H1 (cell line): ENCODE measurements around the gene CLCA1. TPM values are rescaled to one million over a fixed set of nuclear protein-coding genes. Genes with fewer than 3 reads are reported as not detected.

Experiments used
- CTCF ChIA-PET: fragments of 300-600 bp; sonication (Branson Sonifier 250); formaldehyde crosslinking; loops from one replicate; lab custom pipeline; 2021; ENCODE audit not compliant: partially characterized antibody; lab: Charles Lee
- POLR2A ChIA-PET: fragments of 300-600 bp; sonication (Branson Sonifier 250); formaldehyde crosslinking; loops from one replicate; lab custom pipeline; 2021; ENCODE audit warnings: inconsistent platforms; ENCODE audit not compliant: partially characterized antibody; lab: Charles Lee
- DNase-seq, 2 experiments: peaks; one replicate each; pipeline versions ENCODE4 v3.0.0 to v3.0.0-alpha.2; 2010 to 2022; ENCODE audit warnings: low spot score in 2 of 2, low read depth in 1 of 2, mixed read lengths in 1 of 2
- FAIRE-seq: peaks from 2 replicates; lab custom pipeline; 2011; peaks lifted over from hg19 to GRCh38; lab: Jason Lieb, UNC
- H2AFZ ChIP-seq: 2 replicates; pipeline ENCODE4 v1.8.1; 2012; ENCODE audit warnings: low read length, inconsistent platforms
- H2AK5ac ChIP-seq: 2 replicates; pipeline ENCODE4 v1.6.1; 2013; ENCODE audit warnings: low read depth, low read length
- H2BK120ac ChIP-seq: replicated peaks from 2 replicates; pipeline ENCODE3; 2013; ENCODE audit warnings: low read depth, low read length, inconsistent platforms
- H2BK12ac ChIP-seq: 2 replicates; pipeline ENCODE4 v1.6.1; 2013; ENCODE audit warnings: low read depth, low read length
- H2BK15ac ChIP-seq: 2 replicates; pipeline ENCODE4 v1.6.1; 2013; ENCODE audit warnings: low read length
- H2BK20ac ChIP-seq: 2 replicates; pipeline ENCODE4 v1.6.1; 2013; ENCODE audit warnings: low read length
- H2BK5ac ChIP-seq: 2 replicates; pipeline ENCODE4 v1.6.1; 2013; ENCODE audit warnings: low read depth, low read length
- H3K14ac ChIP-seq: 2 replicates; pipeline ENCODE4 v1.6.1; 2013; ENCODE audit warnings: inconsistent platforms; ENCODE audit not compliant: insufficient read length
- H3K18ac ChIP-seq: 2 replicates; pipeline ENCODE4 v1.6.1; 2013; ENCODE audit warnings: low read length; ENCODE audit errors: extremely low read depth
- H3K23ac ChIP-seq: 2 replicates; pipeline ENCODE4 v1.6.1; 2013; ENCODE audit warnings: inconsistent platforms; ENCODE audit not compliant: insufficient read length
- H3K23me2 ChIP-seq: 2 replicates; pipeline ENCODE4 v1.6.1; 2013; ENCODE audit warnings: low read depth, low read length
- H3K27ac ChIP-seq: 2 replicates; pipeline ENCODE4 v1.6.1; 2011; ENCODE audit warnings: low read depth, low read length, inconsistent platforms
- H3K27me3 ChIP-seq, 4 experiments: replicated peaks in 1 of 4; 1 replicate in 1 of 4; 2 replicates in 3 of 4; pipeline versions ENCODE4 v1.6.1 to v1.8.1; 2011 to 2013; ENCODE audit warnings: low read length in 3 of 4, mild to moderate bottlenecking in 3 of 4, inconsistent platforms in 2 of 4, mixed read lengths in 2 of 4, moderate library complexity in 1 of 4; ENCODE audit not compliant: control insufficient read depth in 3 of 4, insufficient read depth in 3 of 4; ENCODE audit errors: extremely low read depth in 1 of 4
- H3K36me3 ChIP-seq, 4 experiments: 2 replicates each; pipeline versions ENCODE4 v1.6.1 to v1.8.1; 2011 to 2013; ENCODE audit warnings: mild to moderate bottlenecking in 4 of 4, low read length in 3 of 4, moderate library complexity in 2 of 4, control low read depth in 1 of 4, inconsistent platforms in 1 of 4; ENCODE audit not compliant: insufficient read depth in 4 of 4, control insufficient read depth in 2 of 4
- H3K4ac ChIP-seq: replicated peaks from 2 replicates; pipeline ENCODE3; 2013; ENCODE audit warnings: low read length, low read depth, mixed read lengths, inconsistent platforms; ENCODE audit not compliant: insufficient read length
- H3K4me1 ChIP-seq, 4 experiments: replicated peaks in 1 of 4; 1 replicate in 1 of 4; 2 replicates in 3 of 4; pipeline versions ENCODE4 v1.6.1 to v1.8.1; 2011 to 2013; ENCODE audit warnings: low read length in 3 of 4, inconsistent platforms in 2 of 4, mixed read lengths in 1 of 4; ENCODE audit not compliant: insufficient read depth in 4 of 4, control insufficient read depth in 3 of 4
- H3K4me2 ChIP-seq, 2 experiments: 2 replicates each; pipeline versions ENCODE4 v1.6.1 to v1.8.1; 2011 to 2013; ENCODE audit warnings: low read depth in 2 of 2, low read length in 2 of 2, control low read depth in 1 of 2, inconsistent platforms in 1 of 2, mild to moderate bottlenecking in 1 of 2; ENCODE audit not compliant: insufficient read depth in 1 of 2
- H3K4me3 ChIP-seq, 4 experiments: fragments of 200-600, 300-600 bp in 1 of 4; sonication (generic), shearing (Covaris generic), sonication (Bioruptor Twin) in 1 of 4; 2 replicates each; pipeline versions ENCODE4 v1.5.1 to v1.8.1; 2011 to 2016; ENCODE audit warnings: low read length in 4 of 4, low read depth in 3 of 4, control low read depth in 2 of 4, inconsistent platforms in 2 of 4, mild to moderate bottlenecking in 2 of 4, mixed read lengths in 1 of 4, moderate library complexity in 1 of 4; ENCODE audit not compliant: insufficient read depth in 2 of 4; ENCODE audit errors: extremely low read depth in 1 of 4
- H3K56ac ChIP-seq: replicated peaks from 2 replicates; pipeline ENCODE3; 2013; ENCODE audit warnings: low read depth, mild to moderate bottlenecking, mixed read lengths, low read length, inconsistent platforms; ENCODE audit not compliant: insufficient read length
- H3K79me1 ChIP-seq: 2 replicates; pipeline ENCODE4 v1.6.1; 2013; ENCODE audit warnings: low read depth, low read length, control low read depth
- H3K79me2 ChIP-seq, 2 experiments: 2 replicates each; pipeline versions ENCODE4 v1.6.1 to v1.8.1; 2012 to 2013; ENCODE audit warnings: low read length in 2 of 2, mild to moderate bottlenecking in 2 of 2, inconsistent platforms in 1 of 2; ENCODE audit not compliant: insufficient read depth in 2 of 2, control insufficient read depth in 1 of 2
- H3K9ac ChIP-seq, 4 experiments: replicated peaks in 1 of 4; 1 replicate in 1 of 4; 2 replicates in 3 of 4; pipeline versions ENCODE4 v1.6.1 to v1.8.1; 2011 to 2013; ENCODE audit warnings: low read depth in 3 of 4, low read length in 3 of 4, control low read depth in 2 of 4, mild to moderate bottlenecking in 2 of 4, moderate library complexity in 2 of 4, inconsistent platforms in 1 of 4; ENCODE audit errors: extremely low read depth in 1 of 4
- H3K9me3 ChIP-seq, 2 experiments: 2 replicates each; pipeline versions ENCODE4 v1.6.1 to v1.8.1; 2012 to 2013; ENCODE audit warnings: mild to moderate bottlenecking in 2 of 2, moderate library complexity in 2 of 2, control low read depth in 1 of 2, inconsistent platforms in 1 of 2, low read depth in 1 of 2, low read length in 1 of 2, mixed read lengths in 1 of 2; ENCODE audit not compliant: insufficient read depth in 2 of 2
- H4K20me1 ChIP-seq, 2 experiments: replicated peaks in 1 of 2; 2 replicates each; pipeline versions ENCODE3 to v1.8.1; 2011 to 2013; ENCODE audit warnings: inconsistent platforms in 2 of 2, low read length in 2 of 2, mild to moderate bottlenecking in 1 of 2; ENCODE audit not compliant: insufficient read depth in 2 of 2, control insufficient read depth in 1 of 2
- H4K5ac ChIP-seq: 2 replicates; pipeline ENCODE4 v1.6.1; 2013; ENCODE audit warnings: low read length, low read depth, mixed read lengths, inconsistent platforms; ENCODE audit not compliant: insufficient read length
- H4K8ac ChIP-seq: 2 replicates; pipeline ENCODE4 v1.8.0; 2013; ENCODE audit warnings: mild to moderate bottlenecking, moderate library complexity, low read length, inconsistent platforms; ENCODE audit not compliant: insufficient read depth; ENCODE audit errors: extremely low read depth
- H4K91ac ChIP-seq: replicated peaks from 2 replicates; pipeline ENCODE3; 2013; ENCODE audit warnings: low read length, mixed read lengths, inconsistent platforms; ENCODE audit not compliant: insufficient read length
- CEBPB ChIP-seq: IDR thresholded peaks from 2 replicates; pipeline ENCODE4 v1.6.1; 2012; ENCODE audit warnings: low read depth, low read length
- SIRT6 ChIP-seq: IDR thresholded peaks from one replicate; pipeline ENCODE4 v1.7.1; 2012; ENCODE audit warnings: low read length, inconsistent platforms
- TAF7 ChIP-seq: optimal IDR thresholded peaks from 2 replicates; pipeline ENCODE3; 2011; ENCODE audit warnings: low read depth, mild to moderate bottlenecking, inconsistent platforms, low read length, moderate library complexity, borderline replicate concordance
- WGBS, 2 experiments: shearing (Covaris generic) in 1 of 2; methylation state at CpG; one replicate each; pipeline versions ENCODE4 v1.1.6 to v1.1.7; 2013 to 2015; ENCODE audit warnings: low lambda C conversion rate in 2 of 2, mixed read lengths in 2 of 2, inconsistent platforms in 1 of 2, low coverage in 1 of 2, missing lambda C conversion rate in 1 of 2; ENCODE audit not compliant: insufficient replicate concordance in 2 of 2, insufficient coverage in 1 of 2, insufficient read length in 1 of 2; ENCODE audit errors: extremely low coverage in 1 of 2, missing lambda C conversion rate in 1 of 2; 5-methylcytosine and 5-hydroxymethylcytosine counted together
- polyA plus RNA-seq, 7 experiments: library from polyadenylated mRNA; depleted of rRNA in 3 of 7; stranded (reverse) in 5 of 7; unstranded in 2 of 7; fragments of >200 nt in 5 of 7; fragments of 200-250 nt in 2 of 7; gene quantifications; 1 replicate in 5 of 7; 2 replicates in 1 of 7; 4 replicates in 1 of 7; pipeline versions ENCODE4 v1.2.1 to v1.2.3, GENCODE V29; 2011 to 2013; ENCODE audit warnings: missing spikeins in 2 of 7, mixed read lengths in 2 of 7
- total RNA-seq: library from RNA; stranded (reverse); fragmentation: NEBNext Ultra II Directional; extraction: Animal tissue kit (Norgen Biotek cat#: 25700); gene quantifications from 2 replicates; pipeline ENCODE4 v1.2.1, GENCODE V29; 2021

CLCA1 gene
- total and polyA plus RNA-seq, 2 of the 8 experiments (the other 6 are each of a cell fraction or from before 2014, with no cell fraction given): not detected

DNA sequence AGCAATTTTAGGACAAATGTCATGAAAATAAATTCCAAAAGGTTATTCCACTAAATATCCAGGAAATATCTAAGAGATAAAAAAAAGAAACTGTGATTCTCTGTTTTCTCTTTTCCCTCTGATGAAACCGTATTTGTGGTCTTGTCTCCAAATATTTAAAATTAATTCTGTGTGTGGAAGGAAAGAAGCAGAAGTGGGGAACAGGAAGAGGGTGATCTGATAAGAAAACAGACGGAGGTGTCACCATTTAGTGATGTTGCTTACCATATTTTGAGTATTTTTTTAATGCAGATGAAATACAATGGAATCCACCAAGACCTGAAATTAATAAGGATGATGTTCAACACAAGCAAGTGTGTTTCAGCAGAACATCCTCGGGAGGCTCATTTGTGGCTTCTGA, 29.6 kb downstream of the CLCA1 start:
- Histone ChIP-seq H2AFZ (no peak overlapping the region), H3K79me2 (no peaks in the 10 kb centered on the region), H3K4me1 (peaks cover 1 to 11% (median 5%) of the 10 kb centered on the region in 4 experiments), H3K4me3 (no peak overlapping the region), H2BK5ac (no peak overlapping the region), H4K20me1 (no peaks in the 10 kb centered on the region), H3K4me2 (no peak overlapping the region), H2BK12ac (no peak overlapping the region), H3K27ac (no peak overlapping the region), H4K5ac (no peak overlapping the region), H2AK5ac (no peak overlapping the region), H4K8ac (no peak overlapping the region), H2BK20ac (no peak overlapping the region), H3K9me3 (peaks cover 0 to 7% of the 10 kb centered on the region in 2 experiments; a peak in 2 of 4 replicates), H3K23ac (no peak overlapping the region), H2BK15ac (no peak overlapping the region), H3K27me3 (no peaks in the 10 kb centered on the region), H3K18ac (no peak overlapping the region), H3K36me3 (no peaks in the 10 kb centered on the region), H2BK120ac (no peak overlapping the region), H3K23me2 (no peaks in the 10 kb centered on the region), H3K79me1 (no peaks in the 10 kb centered on the region), H3K56ac (no peak overlapping the region), H3K4ac (no peak overlapping the region), H4K91ac (no peak overlapping the region), H3K9ac (no peak overlapping the region), H3K14ac (no peak overlapping the region)
- ChIA-PET POLR2A (no interaction called here), CTCF (interaction anchor here (0.6 to 3.4 kb wide), 11 partner anchors 14 to 804 kb away, joined by 3 to 45 read pairs (median 6); no protein-coding TSS in a partner anchor)
- no peak for FAIRE-seq
- 79% methylated on average over 3 of the region's 3 CpGs; no CpG with 5 or more reads in 1 of the 2 experiments for WGBS, 2 experiments
- no peak for DNase-seq
- TF ChIP-seq TAF7 (no peak), CEBPB (no peak), SIRT6 (no peak)
